ENCODE results near the gene CASP7. TPM values are rescaled to one million over a fixed set of nuclear protein-coding genes. Genes with fewer than 3 reads are reported as not detected.

CASP7 gene
- polyA plus RNA-seq, 3 donors, result 9.9 to 26.1 (median 16.0) TPM

DNA sequence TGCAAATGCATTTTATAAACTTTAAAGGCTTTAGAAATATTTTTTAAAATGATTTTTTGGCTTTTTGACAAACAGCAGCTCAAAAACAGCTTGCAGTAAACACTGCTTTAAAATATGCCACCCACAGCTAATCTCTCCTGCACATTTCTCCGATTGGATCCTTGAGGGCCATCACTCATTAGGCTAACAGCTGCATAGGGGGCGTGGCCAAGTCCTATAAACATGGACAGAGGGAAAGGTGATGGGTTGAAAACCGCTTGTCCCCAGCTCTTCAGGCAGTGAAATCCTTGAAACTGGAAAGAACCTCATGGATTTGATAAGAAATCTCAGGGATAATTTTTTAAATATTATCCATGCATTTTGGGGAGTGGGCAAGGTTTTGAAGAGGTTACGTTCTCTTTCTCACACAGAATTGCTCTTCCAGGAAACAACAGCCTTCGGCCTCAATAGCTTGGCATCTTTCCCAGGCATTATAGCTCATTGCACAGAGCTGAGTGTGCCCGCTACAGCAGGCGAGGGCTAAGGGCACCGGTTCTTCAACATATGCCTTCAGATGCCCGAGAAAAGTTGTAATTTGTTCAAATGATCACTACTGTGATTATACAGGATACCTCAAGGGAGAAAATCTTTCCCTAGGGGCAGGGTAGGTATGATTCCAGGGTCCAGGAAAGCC, 73.4 kb downstream of the CASP7 start:
- H4K20me1 ChIP-seq (ENCODE audit: insufficient read depth, low read length), result no peaks in the 10 kb centered on the region
- TF ChIP-seq, protein P1, sequence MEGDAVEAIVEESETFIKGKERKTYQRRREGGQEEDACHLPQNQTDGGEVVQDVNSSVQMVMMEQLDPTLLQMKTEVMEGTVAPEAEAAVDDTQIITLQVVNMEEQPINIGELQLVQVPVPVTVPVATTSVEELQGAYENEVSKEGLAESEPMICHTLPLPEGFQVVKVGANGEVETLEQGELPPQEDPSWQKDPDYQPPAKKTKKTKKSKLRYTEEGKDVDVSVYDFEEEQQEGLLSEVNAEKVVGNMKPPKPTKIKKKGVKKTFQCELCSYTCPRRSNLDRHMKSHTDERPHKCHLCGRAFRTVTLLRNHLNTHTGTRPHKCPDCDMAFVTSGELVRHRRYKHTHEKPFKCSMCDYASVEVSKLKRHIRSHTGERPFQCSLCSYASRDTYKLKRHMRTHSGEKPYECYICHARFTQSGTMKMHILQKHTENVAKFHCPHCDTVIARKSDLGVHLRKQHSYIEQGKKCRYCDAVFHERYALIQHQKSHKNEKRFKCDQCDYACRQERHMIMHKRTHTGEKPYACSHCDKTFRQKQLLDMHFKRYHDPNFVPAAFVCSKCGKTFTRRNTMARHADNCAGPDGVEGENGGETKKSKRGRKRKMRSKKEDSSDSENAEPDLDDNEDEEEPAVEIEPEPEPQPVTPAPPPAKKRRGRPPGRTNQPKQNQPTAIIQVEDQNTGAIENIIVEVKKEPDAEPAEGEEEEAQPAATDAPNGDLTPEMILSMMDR (IDR thresholded peaks at IDR 0.05), result no peak
- Mint-ChIP-seq H3K9me3 (peaks cover 0 to 1% (median 0%) of the 10 kb centered on the region in 7 donors), H3K27ac (no peak overlapping the region), H3K27me3 (ENCODE audit: low read depth in 3 of 3) (peaks cover 2 to 5% (median 5%) of the 10 kb centered on the region in 3 donors), H3K36me3 (no peaks in the 10 kb centered on the region), H3K4me1 (no peaks in the 10 kb centered on the region), H3K4me3 (no peak overlapping the region)
- H3K4me1 ChIP-seq (ENCODE audit: control insufficient read depth in 1 of 2, insufficient read depth in 2 of 2, low read length in 2 of 2), result no peaks in the 10 kb centered on the region
- peaks cover 0 to 2% of the 10 kb centered on the region in 2 donors for H3K27me3 ChIP-seq (ENCODE audit: control insufficient read depth in 2 of 2, insufficient read depth in 2 of 2, low read length in 2 of 2)
- H3K36me3 ChIP-seq (replicated peaks in 1 of 2; ENCODE audit: control insufficient read depth in 1 of 2, insufficient read depth in 2 of 2, low read length in 2 of 2), result no peaks in the 10 kb centered on the region
- H3K27ac ChIP-seq (ENCODE audit: low read depth in 1 of 2, low read length in 2 of 2), result no peak overlapping the region
- intact Hi-C loops (cut with micrococcal nuclease), result no loop called here
- no peak overlapping the region for H3K4me2 ChIP-seq (replicated peaks; ENCODE audit: extremely low read depth, low read length, poor library complexity, severe bottlenecking)
- no peak for DNase-seq
- no peaks in the 10 kb centered on the region for H3K9me3 ChIP-seq (replicated peaks in 1 of 2; ENCODE audit: control insufficient read depth in 1 of 2, insufficient read depth in 1 of 2, low read length in 2 of 2)
- 86% methylated on average over 2 of the region's 9 CpGs for WGBS (ENCODE audit: insufficient coverage)
- H3K79me2 ChIP-seq (ENCODE audit: insufficient read depth, low read length), result no peaks in the 10 kb centered on the region
- H3K9ac ChIP-seq (ENCODE audit: insufficient read depth, low read length, poor library complexity, severe bottlenecking), result no peak overlapping the region
- no peak overlapping the region for H2AFZ ChIP-seq (ENCODE audit: insufficient read depth, low read depth, low read length, poor library complexity, severe bottlenecking)
- no peak overlapping the region for H3K4me3 ChIP-seq (replicated peaks in 1 of 3; ENCODE audit: low read depth in 2 of 3, low read length in 3 of 3)

DNA sequence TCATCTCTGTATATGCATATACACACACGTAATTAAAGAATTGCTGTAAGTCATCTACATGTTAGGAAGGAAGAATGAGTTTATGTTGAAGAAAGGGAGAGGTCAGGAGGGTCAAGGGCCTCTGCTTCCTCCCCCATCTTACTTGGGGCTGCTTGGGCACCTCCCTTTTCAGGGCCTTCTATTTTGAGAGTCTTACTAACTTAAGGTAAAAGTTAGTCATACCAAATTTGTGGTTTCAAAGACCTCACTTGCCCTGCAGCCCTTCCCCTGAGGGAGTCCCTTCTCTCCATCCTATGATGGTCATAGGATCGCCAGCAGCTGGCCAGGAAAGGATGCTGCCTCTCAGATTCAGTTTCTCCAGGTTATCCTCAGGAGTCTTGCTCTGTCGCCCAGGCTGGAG, 74.4 kb downstream of the CASP7 start:
- Mint-ChIP-seq H3K27me3 (ENCODE audit: low read depth in 3 of 3) (peaks cover 2 to 5% (median 5%) of the 10 kb centered on the region in 3 donors), H3K4me1 (no peaks in the 10 kb centered on the region), H3K9me3 (peaks cover 0 to 1% (median 0%) of the 10 kb centered on the region in 7 donors), H3K36me3 (no peaks in the 10 kb centered on the region), H3K4me3 (no peak overlapping the region), H3K27ac (no peak overlapping the region)
- H3K9ac ChIP-seq (ENCODE audit: insufficient read depth, low read length, poor library complexity, severe bottlenecking), result no peak overlapping the region
- peaks cover 0 to 2% of the 10 kb centered on the region in 2 donors for H3K27me3 ChIP-seq (ENCODE audit: control insufficient read depth in 2 of 2, insufficient read depth in 2 of 2, low read length in 2 of 2)
- no peaks in the 10 kb centered on the region for H3K36me3 ChIP-seq (replicated peaks in 1 of 2; ENCODE audit: control insufficient read depth in 1 of 2, insufficient read depth in 2 of 2, low read length in 2 of 2)
- no peak overlapping the region for H2AFZ ChIP-seq (ENCODE audit: insufficient read depth, low read depth, low read length, poor library complexity, severe bottlenecking)
- intact Hi-C loops (cut with micrococcal nuclease), result no loop called here
- WGBS (ENCODE audit: insufficient coverage), result 75% methylated on average over 1 of the region's 3 CpGs
- no peak overlapping the region for H3K27ac ChIP-seq (ENCODE audit: low read depth in 1 of 2, low read length in 2 of 2)
- TF ChIP-seq, protein P1 (IDR thresholded peaks at IDR 0.05), result no peak
- no peak overlapping the region for H3K4me2 ChIP-seq (replicated peaks; ENCODE audit: extremely low read depth, low read length, poor library complexity, severe bottlenecking)
- H3K4me3 ChIP-seq (replicated peaks in 1 of 3; ENCODE audit: low read depth in 2 of 3, low read length in 3 of 3), result no peak overlapping the region
- no peaks in the 10 kb centered on the region for H3K79me2 ChIP-seq (ENCODE audit: insufficient read depth, low read length)
- no peaks in the 10 kb centered on the region for H3K4me1 ChIP-seq (ENCODE audit: control insufficient read depth in 1 of 2, insufficient read depth in 2 of 2, low read length in 2 of 2)
- H3K9me3 ChIP-seq (replicated peaks in 1 of 2; ENCODE audit: control insufficient read depth in 1 of 2, insufficient read depth in 1 of 2, low read length in 2 of 2), result no peaks in the 10 kb centered on the region
- no peaks in the 10 kb centered on the region for H4K20me1 ChIP-seq (ENCODE audit: insufficient read depth, low read length)
- DNase-seq, result no peak

All from CD14-positive monocyte (primary cell).